Purkinje cell (primary cell): ENCODE results near the gene NOP53. TPM values are rescaled to one million over a fixed set of nuclear protein-coding genes. Genes with fewer than 3 reads are reported as not detected.

Source experiments
- polyA plus RNA-seq: library from polyadenylated mRNA; unstranded; fragments of >200 nt; fragmentation: Nextera tagmentation; gene quantifications from 2 replicates; pipeline ENCODE4 v1.2.1, GENCODE V29; 2014

Gene NOP53
- polyA plus RNA-seq: 0.73 and 7.4 TPM in 2 replicates

GRCh38 chr19:47745010-47745901 is at the start of gene NOP53:
Gene NOP53, plus strand, starts transcription at chr19:47745546. Its CDS starts 14 bp downstream, at chr19:47745560.

GRCh38 chr19:47713046-47714021 is 32.0 kb upstream of the NOP53 start, which contains the start of gene EHD2:
Gene EHD2, plus strand, starts transcription at chr19:47713422. Its CDS starts 3,191 bp downstream, at chr19:47716613.

GRCh38 chr19:47778049-47778953 is 33.0 kb downstream of the NOP53 start, which contains the start of gene SELENOW:
Gene SELENOW, plus strand, starts transcription at chr19:47778703. Its CDS starts 83 bp downstream, at chr19:47778786.

GRCh38 chr19:47804451-47804850 is 59.1 kb downstream of the NOP53 start, which contains the start of gene TPRX1:
Gene TPRX1, minus strand, starts transcription at chr19:47804551. Its CDS starts 12 bp downstream, at chr19:47804539.

Other genes with a start within 250 kb of the NOP53 start
- gene NAPA, start 230.5 kb upstream of the NOP53 start, polyA plus RNA-seq: 72.5 and 109 TPM in 2 replicates
- gene ZNF541, start 172.4 kb upstream of the NOP53 start, polyA plus RNA-seq: not detected in 2 replicates
- 0.50 and 0.60 TPM in 2 replicates for gene BICRA, start 136.4 kb upstream of the NOP53 start, polyA plus RNA-seq
- 0.07 and 0.11 TPM in 2 replicates for gene EHD2, start 32.1 kb upstream of the NOP53 start, polyA plus RNA-seq
- 5,615 and 7,643 TPM in 2 replicates for gene SELENOW, start 33.2 kb downstream of the NOP53 start, polyA plus RNA-seq
- not detected in 2 replicates for gene TPRX1, start 59.0 kb downstream of the NOP53 start, polyA plus RNA-seq
- not detected in 2 replicates for gene CRX, start 76.4 kb downstream of the NOP53 start, polyA plus RNA-seq
- not detected in 2 replicates for gene TPRX2, start 113.7 kb downstream of the NOP53 start, polyA plus RNA-seq
- not detected in 2 replicates for gene SULT2A1, start 140.8 kb downstream of the NOP53 start, polyA plus RNA-seq
- gene BSPH1, start 246.6 kb downstream of the NOP53 start, polyA plus RNA-seq: 3.0 and 4.9 TPM in 2 replicates
- gene ELSPBP1, start 249.1 kb downstream of the NOP53 start, polyA plus RNA-seq: not detected in 2 replicates